Cardiac muscle cell (in vitro differentiated cells and primary cell): Measurements from ENCODE around the gene TIMELESS. TPM values are rescaled to one million over a fixed set of nuclear protein-coding genes. Genes with fewer than 3 reads are reported as not detected.

Experiments
- DNase-seq, 2 donors: peaks; one replicate each; pipeline versions ENCODE4 v3.0.0 to v3.0.0-alpha.2; 2010 to 2017; ENCODE audit warnings: low read depth in 1 of 2, low spot score in 1 of 2
- H3K27ac ChIP-seq: fragments of 200-600 bp; sonication (generic); 2 replicates; pipeline ENCODE4 v1.5.1; 2016
- H3K27me3 ChIP-seq: fragments of 200-600 bp; sonication (generic); 2 replicates; pipeline ENCODE4 v1.6.0; 2016; ENCODE audit warnings: control low read depth
- H3K36me3 ChIP-seq: fragments of 200-600 bp; sonication (generic); 2 replicates; pipeline ENCODE4 v1.5.1; 2016; ENCODE audit warnings: control low read depth
- H3K4me1 ChIP-seq: fragments of 200-600 bp; sonication (generic); 2 replicates; pipeline ENCODE4 v1.8.1; 2017; ENCODE audit warnings: low read depth, mild to moderate bottlenecking, mixed run types
- H3K4me3 ChIP-seq: fragments of 200-600 bp; sonication (generic); 2 replicates; pipeline ENCODE4 v1.5.1; 2016; ENCODE audit warnings: mild to moderate bottlenecking
- H3K9me3 ChIP-seq: fragments of 200-600 bp; sonication (generic); 2 replicates; pipeline ENCODE4 v1.5.1; 2017; ENCODE audit warnings: low read depth, mild to moderate bottlenecking, control low read depth
- CTCF ChIP-seq: IDR thresholded peaks from 2 replicates; pipeline ENCODE4 v1.5.1; 2012; ENCODE audit warnings: low read depth, mild to moderate bottlenecking, low read length
- polyA plus RNA-seq: library from polyadenylated mRNA; unstranded; fragments of >200 nt; fragmentation: Nextera tagmentation; extraction: Ambion mirVana; gene quantifications from 2 replicates; pipeline ENCODE4 v1.2.1, GENCODE V29; 2016
- total RNA-seq: library from RNA; depleted of rRNA; stranded (reverse); fragments of >200 nt; gene quantifications from 2 replicates; pipeline ENCODE4 v1.2.3, GENCODE V29; 2016

The TIMELESS gene
- total and polyA plus RNA-seq, 2 experiments from 2014 or later: 19.6 to 22.7 TPM

GRCh38 chr12:56468216-56469006 is 19.2 kb upstream of the TIMELESS start, which contains the start of gene SPRYD4:
SPRYD4 (plus strand) TSS chr12:56468578; CDS start chr12:56468592, 14 bp downstream.
- no peaks in the 10 kb centered on the region for H3K27me3 ChIP-seq
- peak; percentile 27 for TF ChIP-seq CTCF
- peak within 1 kb of the TSS; percentile 76 for H3K4me3 ChIP-seq
- peak; percentile 95 to 96 for DNase-seq
- H3K27ac ChIP-seq: peak within 1 kb of the TSS; percentile 74
- no peaks in the 10 kb centered on the region for H3K36me3 ChIP-seq
- no peaks in the 10 kb centered on the region for H3K9me3 ChIP-seq
- H3K4me1 ChIP-seq: no peaks in the 10 kb centered on the region

GRCh38 chr12:56462565-56462964 is 13.3 kb upstream of the TIMELESS start:
- Histone ChIP-seq H3K9me3 (no peaks in the 10 kb centered on the region), H3K27ac (no peak overlapping the region), H3K4me1 (no peaks in the 10 kb centered on the region), H3K27me3 (no peaks in the 10 kb centered on the region), H3K36me3 (no peaks in the 10 kb centered on the region), H3K4me3 (no peak overlapping the region)
- no peak for TF ChIP-seq CTCF
- DNase-seq: no peak

- no peaks in the 10 kb centered on the region for H3K27me3 ChIP-seq
- no peak overlapping the region for H3K27ac ChIP-seq
- H3K4me1 ChIP-seq: no peaks in the 10 kb centered on the region
- no peak overlapping the region for H3K4me3 ChIP-seq
- TF ChIP-seq CTCF: no peak
- no peak for DNase-seq
- H3K9me3 ChIP-seq: no peaks in the 10 kb centered on the region
- H3K36me3 ChIP-seq: no peaks in the 10 kb centered on the region
Measured at GRCh38 chr12:56461235-56462159, 12.3 kb upstream of the TIMELESS start.

GRCh38 chr12:56457817-56458216 is 8.6 kb upstream of the TIMELESS start:
- no peak for DNase-seq
- Histone ChIP-seq H3K27ac (no peak overlapping the region), H3K9me3 (no peaks in the 10 kb centered on the region), H3K4me3 (no peak overlapping the region), H3K4me1 (no peaks in the 10 kb centered on the region), H3K27me3 (no peaks in the 10 kb centered on the region), H3K36me3 (no peaks in the 10 kb centered on the region)
- TF ChIP-seq CTCF: no peak

GRCh38 chr12:56454557-56454956 is 5.3 kb upstream of the TIMELESS start, which contains the start of gene MIP:
MIP (minus strand) TSS chr12:56454657; CDS start chr12:56454613, 44 bp downstream.
- Histone ChIP-seq H3K27ac (no peak within 1 kb of the TSS), H3K9me3 (no peaks in the 10 kb centered on the region)
- DNase-seq: no peak

More at GRCh38 chr12:56454557-56454956, 5.3 kb upstream of the TIMELESS start, which contains the start of gene MIP:
- H3K36me3 ChIP-seq: no peaks in the 10 kb centered on the region
- H3K4me1 ChIP-seq: no peaks in the 10 kb centered on the region
- TF ChIP-seq CTCF: no peak
- no peak within 1 kb of the TSS for H3K4me3 ChIP-seq
- H3K27me3 ChIP-seq: no peaks in the 10 kb centered on the region
